Naive thymus-derived CD4-positive, alpha-beta T cell (primary cell): ENCODE measurements around the gene CHD1. TPM values are rescaled to one million over a fixed set of nuclear protein-coding genes. Genes with fewer than 3 reads are reported as not detected.

Experiments used
- ATAC-seq: fragments of 150-1000 bp; cut with Tn5 transposase; 2 replicates; pipeline ENCODE4 v1.10.0; 2021; ENCODE audit warnings: mild to moderate bottlenecking, moderate library complexity
- CTCF ChIA-PET: fragments of 350-600 bp; sonication (Branson Sonifier 250); formaldehyde crosslinking; loops from one replicate; lab custom pipeline; 2021; ENCODE audit warnings: antibody characterized with exemption; lab: Charles Lee
- POLR2A ChIA-PET: fragments of 350-600 bp; sonication (Branson Sonifier 250); formaldehyde crosslinking; loops from one replicate; lab custom pipeline; 2021; ENCODE audit warnings: antibody characterized with exemption, inconsistent platforms; lab: Charles Lee
- DNase-seq, 9 donors: peaks; one replicate each; pipeline versions ENCODE4 v3.0.0 to v3.0.0-alpha.2; 2020 to 2022; ENCODE audit warnings: mixed read lengths in 1 of 9
- H3K27ac ChIP-seq: one replicate; pipeline ENCODE4 v1.7.0; 2013; ENCODE audit warnings: mild to moderate bottlenecking, low read depth, low read length, moderate library complexity
- H3K27me3 ChIP-seq, 2 donors: one replicate each; pipeline ENCODE4 v1.7.0; 2013; ENCODE audit warnings: low read length in 2 of 2, mild to moderate bottlenecking in 2 of 2, moderate library complexity in 2 of 2; ENCODE audit not compliant: control insufficient read depth in 2 of 2, insufficient read depth in 2 of 2
- H3K36me3 ChIP-seq, 3 experiments: 1 replicate in 2 of 3; 2 replicates in 1 of 3; pipeline ENCODE4 v1.7.0; 2013; ENCODE audit warnings: low read length in 3 of 3, mild to moderate bottlenecking in 3 of 3, moderate library complexity in 1 of 3; ENCODE audit not compliant: insufficient read depth in 3 of 3, control insufficient read depth in 2 of 3
- H3K4me1 ChIP-seq, 2 donors: one replicate each; pipeline ENCODE4 v1.7.0; 2013; ENCODE audit warnings: low read length in 2 of 2, mild to moderate bottlenecking in 2 of 2, moderate library complexity in 1 of 2; ENCODE audit not compliant: control insufficient read depth in 2 of 2, insufficient read depth in 2 of 2
- H3K4me3 ChIP-seq: 2 replicates; pipeline ENCODE4 v1.7.0; 2013; ENCODE audit warnings: mild to moderate bottlenecking, low read length
- H3K9me3 ChIP-seq, 3 experiments: 1 replicate in 2 of 3; 2 replicates in 1 of 3; pipeline ENCODE4 v1.7.0; 2013; ENCODE audit warnings: low read length in 3 of 3; ENCODE audit not compliant: control insufficient read depth in 2 of 3
- H3K27ac Mint-ChIP-seq, 9 donors: one replicate each; pipeline ENCODE4 v1.8.0; 2020 to 2022; ENCODE audit warnings: mixed read lengths in 9 of 9, mild to moderate bottlenecking in 8 of 9, moderate library complexity in 5 of 9, inconsistent platforms in 2 of 9
- H3K27me3 Mint-ChIP-seq, 5 donors: one replicate each; pipeline ENCODE4 v1.8.0; 2021 to 2022; ENCODE audit warnings: mixed read lengths in 5 of 5, mild to moderate bottlenecking in 1 of 5
- H3K36me3 Mint-ChIP-seq, 5 donors: one replicate each; pipeline ENCODE4 v1.8.0; 2020 to 2022; ENCODE audit warnings: mixed read lengths in 5 of 5, mild to moderate bottlenecking in 3 of 5, inconsistent platforms in 1 of 5
- H3K4me1 Mint-ChIP-seq, 7 donors: one replicate each; pipeline ENCODE4 v1.8.0; 2020 to 2022; ENCODE audit warnings: mixed read lengths in 7 of 7, mild to moderate bottlenecking in 3 of 7, inconsistent platforms in 1 of 7
- H3K4me3 Mint-ChIP-seq, 10 donors: one replicate each; pipeline ENCODE4 v1.8.0; 2020 to 2022; ENCODE audit warnings: mild to moderate bottlenecking in 10 of 10, mixed read lengths in 10 of 10, moderate library complexity in 6 of 10, inconsistent platforms in 2 of 10
- H3K9me3 Mint-ChIP-seq, 11 donors: one replicate each; pipeline ENCODE4 v1.8.0; 2020 to 2022; ENCODE audit warnings: mixed read lengths in 11 of 11, mild to moderate bottlenecking in 4 of 11, inconsistent platforms in 1 of 11, moderate library complexity in 1 of 11
- intact Hi-C, 2 donors: fragments of 100-400 bp; cut with micrococcal nuclease; formaldehyde crosslinking; loops; one replicate each; pipeline ENCODE4 v1.15.1; 2023
- polyA plus RNA-seq, 2 donors: library from polyadenylated mRNA; unstranded; fragments of 300-500 nt; fragmentation: Illumina TruSeq; gene quantifications; one replicate each; pipeline ENCODE4 v1.2.3, GENCODE V29; 2021
- total RNA-seq, 6 experiments: library from RNA in 5 of 6; stranded (reverse) in 5 of 6; gene quantifications; 1 replicate in 5 of 6; 2 replicates in 1 of 6; pipeline ENCODE4 v1.2.3 and lab custom pipeline; 2021 to 2026

Gene CHD1
- total and polyA plus RNA-seq, 7 experiments from 2014 or later = 9.1 to 134 (median 87.9) TPM

- ATAC-seq = no peak
- ChIA-PET POLR2A (no interaction called here), CTCF (no interaction called here)
- H3K27ac ChIP-seq = no peak overlapping the region
- H3K4me1 Mint-ChIP-seq = no peaks in the 10 kb centered on the region
- peaks cover 0 to 12% (median 3%) of the 10 kb centered on the region in 3 experiments for H3K9me3 ChIP-seq
- H3K9me3 Mint-ChIP-seq = peaks cover 0 to 43% (median 24%) of the 10 kb centered on the region in 11 donors
- no peaks in the 10 kb centered on the region for H3K27me3 Mint-ChIP-seq
- H3K4me3 Mint-ChIP-seq = no peak overlapping the region
- DNase-seq = no peak
- H3K4me1 ChIP-seq = no peaks in the 10 kb centered on the region
- no peak overlapping the region for H3K27ac Mint-ChIP-seq
- H3K36me3 Mint-ChIP-seq = peaks cover 3 to 32% (median 12%) of the 10 kb centered on the region in 5 donors
- H3K27me3 ChIP-seq = no peaks in the 10 kb centered on the region
- H3K36me3 ChIP-seq = no peaks in the 10 kb centered on the region
- intact Hi-C loops = no loop called here
- no peak overlapping the region for H3K4me3 ChIP-seq
Observed at GRCh38 chr5:98807806-98808205, 121.0 kb downstream of the CHD1 start.

DNA sequence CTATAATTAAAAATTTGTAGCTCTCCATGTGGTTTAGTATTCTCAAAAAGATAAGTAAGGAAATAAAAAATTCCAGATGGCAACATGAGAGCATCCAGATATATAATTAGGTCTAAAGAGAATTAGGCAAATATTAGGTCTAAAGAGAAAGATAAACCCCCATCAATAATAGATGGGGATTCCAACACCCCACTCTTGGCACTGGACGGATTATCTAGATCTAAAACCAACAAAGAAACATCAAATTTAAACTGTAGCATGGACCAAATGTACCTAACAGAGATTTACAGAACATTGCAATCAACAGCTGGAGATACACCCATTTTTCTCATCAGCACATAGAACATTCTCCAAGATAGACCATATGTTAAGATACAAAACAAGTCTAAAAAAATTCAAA lies 123.7 kb downstream of the CHD1 start:
- no peaks in the 10 kb centered on the region for H3K4me1 ChIP-seq
- Mint-ChIP-seq H3K27ac (no peak overlapping the region), H3K9me3 (peaks cover 0 to 43% (median 24%) of the 10 kb centered on the region in 11 donors), H3K4me3 (peak overlapping the region in 1 of 10 donors; percentile 9), H3K4me1 (no peaks in the 10 kb centered on the region), H3K27me3 (no peaks in the 10 kb centered on the region), H3K36me3 (peaks cover 3 to 32% (median 12%) of the 10 kb centered on the region in 5 donors)
- intact Hi-C loops = no loop called here
- ChIA-PET CTCF (interaction anchor here (0.5 kb wide), 1 partner anchor 1079 kb away, joined by 4 read pairs; no protein-coding TSS in a partner anchor), POLR2A (no interaction called here)
- no peaks in the 10 kb centered on the region for H3K27me3 ChIP-seq
- H3K27ac ChIP-seq = no peak overlapping the region
- ATAC-seq (no peak), DNase-seq (no peak)
- peaks cover 0 to 12% (median 3%) of the 10 kb centered on the region in 3 experiments for H3K9me3 ChIP-seq
- no peak overlapping the region for H3K4me3 ChIP-seq
- no peaks in the 10 kb centered on the region for H3K36me3 ChIP-seq

DNA sequence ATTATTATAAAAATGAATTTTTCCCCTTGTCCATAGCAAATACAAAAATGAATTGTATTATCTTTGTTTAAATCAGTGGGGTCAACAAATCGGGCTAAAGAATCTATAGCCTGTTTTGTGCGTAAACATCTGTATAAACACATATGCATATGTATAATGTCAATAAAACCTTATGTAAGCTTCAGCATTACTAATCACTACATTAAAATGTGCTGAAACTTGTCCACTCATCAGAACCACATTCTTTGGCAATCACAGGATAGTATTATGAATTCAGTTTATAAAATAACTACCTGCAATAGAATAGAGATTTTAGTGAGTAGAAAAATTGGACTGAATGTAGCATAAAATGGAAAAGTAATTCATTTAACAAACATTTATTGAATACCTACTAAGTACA lies 124.7 kb downstream of the CHD1 start:
- CTCF ChIA-PET = no interaction called here
- ATAC-seq = no peak
- Histone ChIP-seq H3K36me3 (no peaks in the 10 kb centered on the region), H3K4me3 (no peak overlapping the region), H3K4me1 (no peaks in the 10 kb centered on the region), H3K27me3 (no peaks in the 10 kb centered on the region), H3K9me3 (peaks cover 0 to 12% (median 3%) of the 10 kb centered on the region in 3 experiments), H3K27ac (no peak overlapping the region)
- Mint-ChIP-seq H3K27ac (no peak overlapping the region), H3K4me3 (no peak overlapping the region), H3K36me3 (peaks cover 3 to 32% (median 12%) of the 10 kb centered on the region in 5 donors), H3K4me1 (no peaks in the 10 kb centered on the region), H3K27me3 (peaks cover 0 to under 1% (median 0%) of the 10 kb centered on the region in 5 donors), H3K9me3 (peaks cover 0 to 42% (median 24%) of the 10 kb centered on the region in 11 donors)
- no peak for DNase-seq
- intact Hi-C loops = no loop called here
- POLR2A ChIA-PET = no interaction called here

Other genes with a start within 250 kb of the CHD1 start
- gene RGMB, start 155.3 kb downstream of the CHD1 start, total RNA-seq = 10 to 100 TPM in 3 of 5 experiments, 1 to 10 TPM in 1, under 1 TPM in 1; 0.41 to 22.4 (median 18.7) TPM
- 1 to 10 TPM; 5.3 to 7.4 TPM for gene RGMB, start 155.3 kb downstream of the CHD1 start, polyA plus RNA-seq